Mammary epithelial cell (primary cell): ENCODE measurements around the gene NEUROG1.

Source experiments
- CTCF ChIP-seq, 2 donors: IDR thresholded peaks in 1 of 2; conservative IDR thresholded peaks in 1 of 2; 2 replicates each; pipeline ENCODE4 v1.5.1; 2011 to 2012; ENCODE audit warnings: inconsistent platforms in 2 of 2, low read length in 2 of 2, mild to moderate bottlenecking in 2 of 2, control low read depth in 1 of 2, low read depth in 1 of 2; ENCODE audit not compliant: insufficient read depth in 1 of 2; ENCODE audit errors: extremely low read depth in 1 of 2
- EZH2 ChIP-seq: IDR thresholded peaks from 2 replicates; pipeline ENCODE4 v1.6.1; 2012; ENCODE audit warnings: low read length, inconsistent platforms, borderline replicate concordance

- TF ChIP-seq CTCF (conservative IDR thresholded peaks at IDR 0.05 in 1 of 2, IDR thresholded peaks at IDR 0.05 in 1 of 2; ENCODE audit: extremely low read depth in 1 of 2, insufficient read depth in 1 of 2, low read depth in 1 of 2, low read length in 2 of 2) (no peak), EZH2 (no peak)
Measured at GRCh38 chr5:135555530-135555929, 19.8 kb upstream of the NEUROG1 start.
